ENCODE data around the gene MVK.
"Not testable (repeated sequence)": the region's sequence is repeated elsewhere in the genome, so short reads cannot be mapped to it uniquely, and the experiment has no call there.

The MVK gene

DNA sequence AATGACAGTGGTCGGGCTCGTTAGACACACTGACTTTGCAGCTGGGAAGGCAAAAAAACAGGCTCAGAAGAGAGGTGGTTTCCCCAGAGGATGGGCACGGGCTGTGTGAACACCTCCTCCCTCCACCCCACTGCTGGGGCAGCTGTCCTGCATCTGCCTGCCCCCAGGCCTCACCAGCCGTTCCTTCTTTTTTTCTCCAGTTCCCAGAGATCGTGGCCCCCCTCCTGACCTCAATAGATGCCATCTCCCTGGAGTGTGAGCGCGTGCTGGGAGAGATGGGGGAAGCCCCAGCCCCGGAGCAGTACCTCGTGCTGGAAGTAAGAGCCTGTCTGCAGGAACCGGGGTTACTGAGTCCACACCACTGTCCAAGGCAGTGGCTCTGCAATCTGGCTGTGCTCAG lies 17.4 kb downstream of the MVK start:
- DNase-seq (ENCODE audit: low read depth), result no peak

DNA sequence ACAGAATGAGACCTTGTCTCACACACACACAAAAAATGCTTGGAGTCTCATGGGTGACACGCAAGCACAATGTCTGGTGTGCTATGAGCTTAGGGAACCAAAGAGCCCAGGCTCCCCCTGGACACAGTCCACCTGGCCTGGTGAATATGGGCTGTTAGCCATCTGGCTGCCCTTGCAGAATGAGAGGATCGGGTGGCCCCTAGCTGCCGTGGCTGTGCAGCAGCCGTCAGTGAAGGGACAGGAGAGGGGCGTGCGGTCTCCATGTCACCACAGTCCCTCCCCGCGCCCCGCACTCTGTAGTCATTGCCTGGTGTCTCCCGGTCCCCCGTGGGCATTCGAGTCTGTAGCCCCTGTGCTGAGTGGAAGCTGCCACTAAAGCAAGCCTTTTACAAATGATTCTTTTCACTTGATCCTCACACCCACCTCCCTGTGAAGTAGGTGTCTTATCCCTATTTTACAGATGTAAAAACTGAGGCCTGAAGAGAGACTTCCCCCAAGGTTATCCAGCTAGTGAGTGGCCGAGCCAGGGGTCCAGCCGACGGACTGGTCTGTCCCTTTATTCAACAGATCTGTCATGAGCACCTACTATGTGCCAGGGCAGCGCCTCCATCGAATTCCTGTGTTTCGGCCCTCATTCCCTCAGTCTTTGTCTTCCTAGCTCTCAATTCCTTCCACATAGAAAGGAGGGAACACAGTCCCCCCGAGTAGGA lies 18.8 kb downstream of the MVK start:
- DNase-seq (ENCODE audit: low read depth), result no peak

DNA sequence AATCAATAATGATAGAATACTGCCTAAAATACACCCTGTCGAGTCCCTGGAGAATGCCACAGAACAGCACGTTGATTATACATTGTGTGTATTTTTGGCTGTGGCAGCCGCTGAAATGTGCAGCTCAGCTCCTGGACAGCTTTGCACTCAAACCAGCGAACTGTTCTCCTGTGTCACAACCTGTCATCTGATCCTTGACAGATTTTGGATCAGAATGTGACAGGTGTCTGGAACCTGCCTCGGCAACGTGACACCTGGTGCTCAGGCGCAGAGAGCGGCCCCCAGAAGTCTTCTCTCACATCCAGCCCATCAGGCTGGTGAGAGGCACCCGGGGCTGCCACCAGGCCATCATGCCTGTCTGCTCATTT lies 19.3 kb downstream of the MVK start:
- DNase-seq (ENCODE audit: low read depth), result no peak

DNA sequence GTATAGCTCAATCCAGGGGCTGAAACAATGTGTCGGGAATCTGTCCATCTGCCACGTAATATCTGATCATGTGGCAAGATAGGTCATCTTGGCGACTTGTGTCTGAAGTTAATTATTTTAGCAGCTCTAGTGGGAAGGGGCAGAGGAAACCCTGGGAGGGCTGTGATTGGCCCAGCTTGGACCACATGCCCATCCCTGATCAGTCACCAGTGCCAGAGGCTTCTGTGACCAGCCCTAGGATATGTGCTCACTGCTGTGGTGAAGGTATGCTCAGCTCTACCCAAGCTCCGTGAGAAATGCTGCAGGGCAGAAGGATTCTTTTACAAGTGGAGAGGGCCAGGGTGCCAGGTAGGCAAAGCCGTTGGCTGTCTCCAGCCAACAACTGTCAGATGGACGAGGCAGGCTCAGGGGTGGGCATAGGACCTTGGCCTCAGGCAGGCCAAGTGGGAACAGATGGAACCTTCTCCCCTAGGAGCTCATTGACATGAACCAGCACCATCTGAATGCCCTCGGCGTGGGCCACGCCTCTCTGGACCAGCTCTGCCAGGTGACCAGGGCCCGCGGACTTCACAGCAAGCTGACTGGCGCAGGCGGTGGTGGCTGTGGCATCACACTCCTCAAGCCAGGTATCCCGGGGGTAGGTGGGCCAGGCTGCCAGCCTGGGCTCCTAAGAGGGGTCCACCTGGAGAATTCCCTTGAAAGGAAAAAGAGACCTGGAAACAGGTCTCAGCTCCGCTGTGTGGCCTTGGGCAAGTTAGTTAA lies 21.1 kb downstream of the MVK start:
- DNase-seq (ENCODE audit: low read depth), result no peak

DNA sequence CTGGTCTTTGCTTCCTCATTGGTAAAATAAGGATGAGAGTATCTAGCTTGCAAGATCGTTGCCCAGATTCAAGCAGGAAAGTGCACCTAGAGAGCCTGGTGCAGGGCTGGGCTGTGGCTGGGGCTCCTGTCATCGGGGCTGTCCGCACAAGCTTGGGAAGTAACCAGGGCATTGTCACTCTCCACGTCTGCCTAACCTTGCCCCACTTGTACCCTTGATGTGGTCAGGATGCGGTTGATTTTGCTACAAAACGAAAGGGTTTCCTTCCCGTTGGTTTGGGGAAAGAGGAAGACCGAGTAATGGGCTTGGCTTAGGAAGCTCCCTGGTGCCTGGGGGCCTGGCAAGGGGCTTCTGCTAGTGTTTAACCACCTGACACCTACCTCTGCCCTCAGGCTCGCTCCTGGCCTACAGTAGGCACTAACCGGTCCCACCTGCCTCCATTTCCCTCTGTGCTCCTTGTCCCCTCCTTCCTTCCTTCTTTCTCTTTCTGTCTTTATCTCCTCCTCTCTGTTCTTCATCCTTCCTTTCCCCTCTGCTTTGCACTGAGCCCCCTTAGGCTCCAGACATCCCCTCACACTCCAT lies 21.8 kb downstream of the MVK start:
- no peak for DNase-seq (ENCODE audit: low read depth)

DNA sequence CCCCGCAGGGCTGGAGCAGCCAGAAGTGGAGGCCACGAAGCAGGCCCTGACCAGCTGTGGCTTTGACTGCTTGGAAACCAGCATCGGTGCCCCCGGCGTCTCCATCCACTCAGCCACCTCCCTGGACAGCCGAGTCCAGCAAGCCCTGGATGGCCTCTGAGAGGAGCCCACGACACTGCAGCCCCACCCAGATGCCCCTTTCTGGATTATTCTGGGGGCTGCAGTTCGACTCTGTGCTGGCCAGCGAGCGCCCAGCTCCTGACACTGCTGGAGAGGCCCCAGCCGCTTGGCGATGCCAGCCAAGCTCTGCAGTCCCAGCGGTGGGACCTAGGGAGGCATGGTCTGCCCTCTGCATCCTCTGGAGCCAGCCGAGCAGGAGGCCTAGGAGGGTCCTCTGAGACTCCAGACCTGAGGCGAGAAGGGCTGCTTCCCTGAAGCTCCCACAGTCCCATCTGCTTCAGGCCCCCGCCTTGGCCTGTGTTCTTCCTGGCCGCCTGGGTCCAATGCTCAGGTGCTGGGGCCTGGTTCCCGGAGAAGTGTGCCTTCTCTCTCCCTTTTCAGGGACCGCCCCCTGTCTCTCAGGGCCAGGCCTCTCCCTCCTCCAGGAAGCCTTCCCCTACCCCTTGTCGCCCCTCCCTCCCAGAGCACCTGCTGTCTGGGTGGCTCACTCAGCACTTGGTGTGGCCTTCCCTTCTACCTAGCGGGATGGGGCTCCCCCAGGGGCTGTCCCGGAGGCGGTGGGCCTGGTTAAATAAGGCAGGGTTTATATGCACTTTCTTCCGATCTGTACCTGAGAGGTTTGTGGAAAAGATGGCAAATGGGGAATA lies 23.0 kb downstream of the MVK start:
- DNase-seq (ENCODE audit: low read depth), result no peak

DNA sequence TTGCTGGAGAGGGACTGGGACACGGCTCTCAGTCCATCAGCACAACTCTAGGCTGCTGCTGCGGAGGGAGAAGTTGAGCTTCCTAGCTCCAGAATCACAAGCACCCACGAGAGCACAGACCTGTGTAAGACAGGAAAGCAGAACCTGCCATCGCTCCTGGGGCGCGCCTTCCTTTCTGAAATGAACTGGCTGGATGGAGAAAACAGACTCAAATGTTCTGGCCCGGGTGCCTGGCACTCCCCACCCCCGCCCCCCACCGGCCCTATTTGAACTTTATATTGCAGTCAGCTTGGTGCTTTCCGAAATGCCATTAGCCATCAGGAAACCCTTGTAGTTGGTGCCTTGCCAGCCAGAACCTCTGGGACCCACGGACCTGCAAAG lies 23.8 kb downstream of the MVK start:
- DNase-seq (ENCODE audit: low read depth), result no peak

DNA sequence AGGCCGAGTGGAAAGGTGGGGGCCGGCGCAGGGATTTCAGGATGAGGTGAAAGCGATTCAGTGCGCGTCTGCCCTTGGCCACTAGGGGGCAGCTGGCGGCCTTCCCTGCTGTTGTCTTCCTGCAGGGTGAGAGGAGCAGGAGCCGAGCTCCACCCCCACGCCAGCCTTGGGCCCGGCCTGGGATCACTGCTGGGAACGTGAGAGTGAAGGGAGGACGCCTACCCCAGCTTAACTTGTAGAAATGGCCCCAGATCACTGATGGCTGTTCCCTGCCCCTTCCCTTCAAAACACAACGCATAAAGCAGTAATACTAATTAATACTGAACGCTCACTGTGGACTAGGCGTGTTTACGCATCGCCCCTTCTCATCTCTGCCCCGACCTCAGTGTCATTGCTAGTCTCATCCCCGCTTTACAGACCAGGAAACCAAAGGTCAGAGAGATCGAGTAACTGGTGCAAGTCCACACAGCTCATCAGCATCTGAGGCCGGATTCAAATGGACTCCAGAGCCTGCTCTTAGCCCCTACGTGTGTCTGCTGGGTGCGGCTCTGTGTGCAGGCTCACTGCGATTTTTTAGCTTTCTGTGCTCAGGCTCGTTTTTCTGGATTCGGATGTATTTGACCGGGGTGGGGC lies 24.3 kb downstream of the MVK start:
- peak; percentile 26 for DNase-seq (ENCODE audit: low read depth)

DNA sequence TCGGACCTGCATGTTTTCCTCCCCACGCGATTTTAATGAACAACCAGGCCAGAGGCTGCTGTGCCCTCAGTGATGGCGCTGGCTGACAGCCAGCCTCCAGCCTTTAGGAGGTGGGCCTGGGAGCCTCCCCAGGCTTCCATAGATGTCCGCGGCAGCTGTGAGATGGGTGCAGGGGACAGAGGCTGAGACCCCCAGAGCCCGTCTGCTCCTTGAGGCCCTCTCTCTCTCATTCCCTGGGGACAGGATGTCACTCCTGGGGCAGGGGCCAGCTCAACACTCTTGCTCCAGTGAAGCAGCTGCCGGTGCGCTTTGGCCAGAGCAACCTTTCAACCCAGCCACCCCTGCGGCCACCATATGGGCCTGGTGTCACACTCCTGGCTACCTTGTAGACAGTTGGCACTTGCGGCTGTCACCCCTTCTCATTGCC lies 24.8 kb downstream of the MVK start:
- no peak for DNase-seq (ENCODE audit: low read depth)

DNA sequence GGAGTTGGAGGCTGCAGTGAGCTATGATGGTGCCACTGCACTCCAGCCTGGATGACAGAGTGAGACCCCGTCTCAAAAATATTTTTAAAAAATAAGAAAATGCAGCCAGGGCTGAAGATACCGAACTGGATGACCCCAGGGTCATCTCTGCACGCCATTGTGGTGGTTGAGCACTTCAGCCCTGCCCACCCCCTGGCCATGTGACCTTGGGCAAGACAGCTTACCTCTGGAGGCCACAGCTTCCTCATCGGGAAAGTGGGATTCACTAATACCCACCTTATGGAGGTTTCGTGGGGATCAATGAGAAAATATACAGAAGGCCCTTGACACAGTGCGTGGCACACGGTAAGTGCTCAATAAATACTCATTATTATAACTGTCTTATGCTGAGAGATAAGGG lies 25.5 kb downstream of the MVK start:
- no peak for DNase-seq (ENCODE audit: low read depth)

DNA sequence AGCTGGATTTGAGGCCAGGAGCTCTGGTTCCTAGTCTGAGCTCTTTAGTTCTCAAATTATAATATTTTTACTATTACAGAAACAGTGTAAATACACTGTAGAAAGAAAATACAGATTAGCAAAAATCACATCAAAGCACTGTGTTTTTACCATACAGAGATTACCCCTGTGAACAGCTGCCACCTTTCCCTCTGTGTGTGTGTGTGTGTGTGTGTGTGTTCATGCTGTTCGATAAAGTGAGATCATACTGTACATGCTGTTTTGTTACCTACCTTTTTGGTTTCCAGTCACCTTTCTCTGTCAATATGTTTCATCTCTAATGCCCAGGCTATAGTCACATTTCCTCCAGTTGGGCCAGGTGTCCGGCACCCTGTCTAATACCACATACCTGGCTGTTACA lies 26.9 kb downstream of the MVK start:
- DNase-seq (ENCODE audit: low read depth), result no peak

DNA sequence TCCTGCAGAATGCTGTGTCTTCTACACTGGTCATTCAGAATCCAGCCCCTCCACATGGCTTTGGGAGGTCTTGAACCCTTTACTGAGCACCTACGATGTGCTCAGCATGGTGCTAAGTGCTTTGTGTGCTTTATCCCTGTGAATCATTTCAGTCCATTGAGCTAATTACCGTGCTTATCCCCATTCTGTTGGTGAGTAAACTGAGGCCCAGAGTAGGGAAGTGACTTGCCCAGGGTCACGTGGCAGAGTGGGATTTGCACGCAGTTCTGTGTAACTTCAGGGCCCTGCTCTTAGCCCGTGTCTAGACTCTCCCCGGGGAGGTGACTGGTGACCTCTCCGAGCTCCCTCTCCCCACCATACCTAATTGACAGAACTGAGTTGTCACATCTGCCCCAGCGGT lies 27.4 kb downstream of the MVK start:
- DNase-seq (ENCODE audit: low read depth), result no peak

DNA sequence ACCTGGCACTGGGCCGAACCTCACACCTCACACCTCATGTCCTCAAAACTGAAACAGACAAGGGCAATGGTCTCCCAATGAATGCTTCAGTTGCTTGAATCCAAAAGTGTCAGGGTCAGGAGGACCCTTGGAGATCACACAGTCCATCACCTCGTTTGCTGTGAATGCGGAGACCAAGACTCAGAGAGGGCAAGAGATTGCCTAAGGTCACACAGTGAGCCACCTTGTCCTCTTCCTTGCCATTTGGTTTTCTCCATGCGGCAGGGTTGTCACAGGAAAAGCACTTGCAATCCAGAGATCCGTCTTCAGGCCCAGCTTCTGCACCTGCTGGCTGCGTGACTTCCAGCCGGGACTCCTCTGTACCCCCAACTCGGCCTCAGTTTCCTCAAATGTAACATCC lies 28.0 kb downstream of the MVK start:
- no peak for DNase-seq (ENCODE audit: low read depth)

DNA sequence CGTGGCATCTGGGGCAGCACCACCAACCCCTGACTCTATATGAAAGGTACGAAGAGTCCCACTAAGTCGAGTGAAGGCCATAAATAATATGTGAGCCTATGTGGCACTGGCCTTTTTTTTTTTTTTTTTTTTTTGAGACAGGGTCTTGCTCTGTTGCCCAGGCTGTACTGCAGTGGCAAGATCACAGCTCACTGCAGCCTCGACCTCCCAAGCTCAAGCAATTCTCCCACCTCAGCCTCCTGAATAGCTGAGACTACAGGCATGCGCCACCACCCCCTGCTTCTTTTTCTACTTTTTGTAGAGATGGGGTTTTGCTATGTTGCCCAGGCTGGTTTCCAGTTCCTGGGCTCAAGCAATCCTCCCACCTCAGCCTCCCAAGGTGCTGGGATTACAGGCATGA lies 28.5 kb downstream of the MVK start:
- not testable (repeated sequence) for DNase-seq (ENCODE audit: low read depth)

DNA sequence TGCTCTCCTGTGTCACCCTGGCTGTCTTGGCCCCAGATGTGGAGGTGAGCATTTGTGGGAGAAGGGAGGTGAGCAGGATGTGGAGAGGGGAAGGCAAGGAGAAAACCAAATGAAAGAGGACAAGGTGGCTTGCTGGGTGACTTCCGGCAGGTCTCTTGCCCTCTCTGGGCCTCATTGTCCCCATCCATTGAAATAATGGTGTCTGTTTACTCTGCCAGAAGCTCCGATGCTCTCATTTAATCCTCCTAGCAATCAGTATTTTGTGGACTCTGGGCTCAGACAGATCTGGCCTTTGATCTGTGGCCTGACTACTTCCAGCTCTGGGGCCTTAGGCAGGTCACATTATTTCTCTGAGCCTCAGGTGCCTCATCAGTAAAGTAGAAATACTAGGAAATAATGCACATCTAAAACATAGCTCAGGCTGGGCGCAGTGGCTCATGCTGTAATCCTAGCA lies 30.6 kb downstream of the MVK start:
- DNase-seq (ENCODE audit: low read depth), result no peak

DNA sequence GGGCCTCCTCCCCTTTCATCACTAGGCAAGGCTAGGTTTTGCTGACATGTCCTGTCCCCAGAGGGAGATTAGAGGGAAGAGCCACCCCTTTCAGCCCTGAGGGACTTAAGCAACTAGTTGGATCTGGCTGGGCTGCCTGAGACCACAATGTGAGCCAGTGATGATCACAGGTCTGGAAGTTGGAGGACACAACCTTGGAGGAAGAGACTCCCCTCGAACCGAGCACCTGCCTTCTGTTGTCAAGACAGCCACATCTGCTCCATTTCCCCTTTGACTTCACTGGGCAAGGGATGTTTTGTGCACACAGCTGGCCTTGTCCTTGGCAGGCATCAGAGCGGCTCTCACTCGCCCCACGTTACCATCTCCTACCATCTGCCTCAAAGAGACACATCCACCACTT lies 31.4 kb downstream of the MVK start:
- no peak for DNase-seq (ENCODE audit: low read depth)

DNA sequence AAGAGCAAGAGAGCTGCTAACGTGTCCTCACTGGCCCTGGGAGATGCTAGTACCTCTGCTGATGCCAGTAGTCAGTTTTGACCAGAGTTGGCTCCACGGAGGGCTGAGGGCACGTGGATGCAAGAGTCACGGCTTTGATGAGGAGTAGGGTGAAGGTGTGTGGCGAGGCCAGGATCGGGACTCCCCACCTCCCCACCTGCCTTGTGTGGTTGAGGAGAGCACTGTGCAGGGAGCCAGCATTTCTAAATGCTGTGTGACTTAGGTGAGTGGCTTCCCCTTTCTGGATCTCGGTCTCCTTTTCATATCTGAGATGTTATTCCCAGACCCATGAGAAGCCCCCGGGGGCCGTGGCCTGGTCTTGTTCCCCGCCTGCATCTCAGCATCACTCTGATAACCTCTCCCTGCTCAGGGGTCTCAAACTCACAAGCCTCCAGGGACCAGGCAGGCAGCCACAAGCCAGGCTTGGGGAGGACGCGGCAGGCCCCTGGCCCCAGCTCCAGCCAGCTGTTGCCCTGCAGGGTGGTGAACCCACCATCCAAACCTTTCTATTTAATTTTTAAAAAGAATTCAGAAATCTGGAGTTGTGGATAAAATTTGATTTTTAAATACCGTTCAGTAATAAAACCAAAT lies 32.1 kb downstream of the MVK start:
- no peak for DNase-seq (ENCODE audit: low read depth)

DNA sequence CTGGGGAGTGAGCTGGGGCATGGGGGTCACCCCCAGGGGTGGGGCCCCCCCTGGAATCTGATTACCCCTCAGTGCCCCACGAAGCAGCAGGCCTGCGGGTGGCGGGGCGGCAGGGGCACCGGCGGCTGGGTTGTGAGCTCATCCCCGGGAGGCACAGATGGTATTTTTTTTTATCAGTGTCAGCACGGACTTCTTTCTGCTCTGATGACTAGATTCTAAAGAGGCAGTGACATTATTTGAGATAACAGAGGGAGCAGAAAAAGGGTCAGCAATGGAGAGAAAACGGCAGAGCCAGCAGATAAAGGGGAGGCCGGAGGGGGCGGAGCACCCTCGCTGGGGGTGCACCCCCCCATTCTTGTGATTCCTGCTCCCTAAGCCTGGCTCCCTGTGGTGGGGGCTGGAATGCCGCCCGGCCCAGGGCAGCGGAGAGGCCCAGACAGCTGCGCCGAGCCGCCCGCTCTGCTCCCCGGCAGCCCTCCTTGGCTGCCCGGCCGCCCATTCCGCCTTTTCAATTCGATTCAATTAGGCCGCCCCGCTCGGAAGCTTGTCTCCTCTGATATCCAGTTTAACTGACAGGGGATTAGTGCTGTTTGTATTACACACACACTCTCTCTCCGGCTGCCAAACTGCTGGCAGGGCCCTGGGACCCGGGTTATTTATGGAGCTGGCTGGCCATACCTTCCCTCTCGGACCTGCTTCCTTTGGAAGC lies 32.9 kb downstream of the MVK start:
- DNase-seq (ENCODE audit: low read depth), result no peak

DNA sequence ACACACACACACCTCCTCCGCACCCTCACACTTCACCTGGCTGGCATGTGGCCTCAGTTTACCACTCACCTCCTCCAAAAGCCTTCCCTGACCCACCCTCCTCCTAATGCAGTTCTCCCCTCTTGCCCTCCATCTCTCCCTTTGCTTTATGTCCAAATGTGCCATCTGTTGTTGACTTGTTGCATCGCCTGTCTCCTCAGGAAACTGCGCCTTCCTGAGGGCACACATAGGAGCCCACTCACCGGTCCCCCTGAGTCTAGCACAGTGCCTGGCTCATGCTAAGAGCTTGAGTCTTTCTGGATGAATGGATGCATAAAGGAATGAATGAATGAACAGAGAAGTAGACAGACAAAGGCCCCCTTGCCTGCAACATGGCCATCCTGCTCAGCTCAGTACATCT lies 34.0 kb downstream of the MVK start:
- no peak for DNase-seq (ENCODE audit: low read depth)

DNA sequence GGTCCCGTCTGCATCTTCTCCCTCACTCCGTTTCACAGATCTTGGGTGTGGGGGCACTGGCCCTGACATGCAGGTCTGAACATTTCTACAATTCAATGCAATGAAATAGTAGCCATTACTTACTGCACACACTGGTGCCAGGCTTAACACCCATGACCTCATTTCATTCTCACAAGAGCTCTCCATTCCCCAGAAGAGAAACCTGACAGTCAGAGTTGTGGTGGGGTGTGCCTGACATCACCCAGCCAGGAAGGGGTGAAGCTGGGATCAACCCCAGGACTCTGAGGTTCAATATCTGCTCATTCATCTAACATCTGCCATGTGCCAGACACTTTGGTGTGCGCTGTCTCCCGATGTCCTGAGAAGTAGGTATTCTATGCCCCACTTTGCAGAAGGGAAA lies 34.7 kb downstream of the MVK start:
- DNase-seq (ENCODE audit: low read depth), result no peak

DNA sequence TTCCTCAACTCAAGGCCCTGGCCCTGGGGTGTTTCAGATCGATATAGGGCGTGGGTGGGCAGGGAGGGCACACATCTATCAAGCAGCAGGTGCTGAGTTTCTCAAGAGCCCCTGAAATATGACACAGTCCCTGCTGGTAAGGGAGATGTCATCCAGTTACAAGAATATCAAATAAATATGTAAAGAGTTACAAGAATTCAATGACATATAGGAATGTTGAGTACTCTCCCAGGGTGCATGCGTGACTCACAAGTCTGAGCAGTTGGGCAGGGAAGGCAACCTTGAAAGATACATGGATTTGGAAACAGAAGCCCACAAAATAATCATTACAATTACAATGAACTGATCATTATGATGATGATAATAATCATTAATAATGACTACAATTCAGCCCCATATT lies 35.2 kb downstream of the MVK start:
- no peak for DNase-seq (ENCODE audit: low read depth)
